GM06990 (cell line): Measurements from ENCODE around the gene SUPT20HL2.

ENCODE experiments used
- DNase-seq: peaks from one replicate; pipeline ENCODE4 v3.0.0-alpha.2; 2011; ENCODE audit not compliant: insufficient read length; ENCODE audit errors: extremely low read depth
- H3K27me3 ChIP-seq: replicated peaks from 2 replicates; pipeline ENCODE4 v1.6.0; 2011; ENCODE audit warnings: low read length; ENCODE audit not compliant: control insufficient read depth, insufficient read depth
- H3K36me3 ChIP-seq: 2 replicates; pipeline ENCODE4 v1.5.1; 2011; ENCODE audit warnings: low read length; ENCODE audit not compliant: control insufficient read depth, insufficient read depth
- H3K4me3 ChIP-seq: replicated peaks from 2 replicates; pipeline ENCODE4 v1.5.1; 2011; ENCODE audit warnings: low read depth, mild to moderate bottlenecking, control low read depth, low read length
- CTCF ChIP-seq: IDR thresholded peaks from 2 replicates; pipeline ENCODE4 v1.5.1; 2011; ENCODE audit warnings: low read length, control low read depth, mild to moderate bottlenecking, inconsistent platforms; ENCODE audit not compliant: insufficient read depth, poor library complexity, severe bottlenecking

The SUPT20HL2 gene

GRCh38 chrX:24271262-24271661, 42.6 kb downstream of the SUPT20HL2 start:
- no peak for DNase-seq
- TF ChIP-seq CTCF: no peak
- Histone ChIP-seq H3K36me3 (no peaks in the 10 kb centered on the region), H3K4me3 (no peak overlapping the region), H3K27me3 (no peaks in the 10 kb centered on the region)

DNA sequence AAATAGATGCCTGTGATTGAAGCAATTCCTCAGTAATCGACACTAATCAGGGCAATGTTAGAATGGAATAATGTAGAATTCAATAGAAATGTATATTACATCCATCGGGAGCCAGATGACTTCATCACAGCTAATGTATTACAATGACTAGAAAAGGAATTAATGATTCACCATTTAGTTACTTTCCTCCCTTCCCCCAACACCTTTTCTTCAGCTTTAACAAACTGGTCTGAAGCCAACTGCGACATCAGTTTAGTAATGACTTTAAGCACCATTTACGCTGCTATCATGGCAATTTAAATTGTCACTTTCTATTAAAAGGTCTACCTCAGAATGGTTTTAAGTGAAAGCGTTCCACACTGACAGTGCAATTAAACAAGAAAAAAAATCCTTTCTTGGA, 45.1 kb downstream of the SUPT20HL2 start:
- H3K4me3 ChIP-seq: no peak overlapping the region
- no peak for DNase-seq
- H3K27me3 ChIP-seq: no peaks in the 10 kb centered on the region
- no peaks in the 10 kb centered on the region for H3K36me3 ChIP-seq
- TF ChIP-seq CTCF: no peak

DNA sequence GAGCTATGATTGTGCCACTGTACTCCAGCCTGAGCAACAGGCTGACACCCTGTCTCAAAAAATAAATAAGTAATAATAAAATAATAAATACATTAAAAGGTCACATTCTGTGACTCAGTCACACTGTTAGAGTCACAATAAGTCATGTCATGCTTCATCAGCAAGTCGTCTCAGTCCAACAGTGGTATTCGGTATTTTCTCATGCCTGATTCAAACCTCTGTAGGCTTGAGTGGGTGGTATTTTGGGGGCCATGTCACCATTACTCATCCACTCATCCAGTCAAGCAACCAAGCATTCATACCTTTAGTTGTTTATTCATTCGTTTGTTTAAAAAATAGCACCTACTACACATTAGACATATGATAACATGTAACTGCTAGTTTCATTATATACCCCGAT, 46.9 kb downstream of the SUPT20HL2 start:
- Histone ChIP-seq H3K4me3 (no peak overlapping the region), H3K36me3 (no peaks in the 10 kb centered on the region), H3K27me3 (no peaks in the 10 kb centered on the region)
- no peak for TF ChIP-seq CTCF
- DNase-seq: no peak

- no peak for TF ChIP-seq CTCF
- no peak for DNase-seq
- H3K36me3 ChIP-seq: no peaks in the 10 kb centered on the region
- no peak overlapping the region for H3K4me3 ChIP-seq
- H3K27me3 ChIP-seq: no peaks in the 10 kb centered on the region
Measured at GRCh38 chrX:24264383-24264782, 49.5 kb downstream of the SUPT20HL2 start.

DNA sequence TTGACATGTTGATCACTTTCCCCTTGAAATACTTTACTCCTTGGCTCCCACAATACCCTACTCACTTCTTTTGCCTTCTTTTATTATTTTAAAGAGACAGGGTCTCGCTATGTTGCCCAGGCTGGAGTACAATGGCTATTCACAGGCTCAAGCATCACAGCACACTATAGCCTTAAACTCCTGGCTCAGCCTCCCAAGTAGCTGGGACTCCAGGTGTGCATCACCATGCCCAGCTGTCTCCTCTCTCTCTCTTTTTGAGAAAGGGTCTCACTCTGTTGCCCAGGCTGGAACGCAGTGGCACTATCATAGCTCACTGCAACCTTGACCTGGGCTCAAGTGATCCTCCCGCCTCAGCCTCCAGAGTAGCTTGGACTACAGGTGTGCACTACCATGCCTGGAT, 51.6 kb downstream of the SUPT20HL2 start:
- DNase-seq: no peak
- Histone ChIP-seq H3K36me3 (no peaks in the 10 kb centered on the region), H3K27me3 (no peaks in the 10 kb centered on the region), H3K4me3 (no peak overlapping the region)
- no peak for TF ChIP-seq CTCF
